K562 (cell line): ENCODE results near the gene TGFBR3L. TPM values are rescaled to one million over a fixed set of nuclear protein-coding genes. Genes with fewer than 3 reads are reported as not detected.

Experiments used
- ATAC-seq: fragments of 200-7000 bp; cut with Tn5 transposase; 3 replicates; pipeline ENCODE4 v1.9.1; 2020; ENCODE audit warnings: moderate library complexity
- BruUV-seq: library from RNA; stranded (reverse); fragments of 400-500 nt; replicated peaks from 2 replicates; lab custom pipeline; 2021; lab: Mats Ljungman, UMichigan
- CTCF ChIA-PET: fragments of 300-600 bp; formaldehyde crosslinking; extraction: SDS; loops from one replicate; lab custom pipeline; 2021; ENCODE audit warnings: low intra/inter-chr PET ratio; lab: Yijun Ruan, JAX
- POLR2A ChIA-PET: fragments of 300-600, 350-650 bp; sonication (Branson Sonifier 250); formaldehyde crosslinking; extraction: SDS; loops from one replicate; lab custom pipeline; 2021; ENCODE audit warnings: antibody characterized with exemption, inconsistent platforms; lab: Yijun Ruan, JAX
- DNase-seq, 4 experiments: peaks; one replicate each; pipeline versions ENCODE4 v3.0.0 to v3.0.0-alpha.2; 2011 to 2018; ENCODE audit warnings: low spot score in 3 of 4, mixed read lengths in 3 of 4; ENCODE audit errors: extremely low read depth in 1 of 4
- FAIRE-seq: peaks from 2 replicates; lab custom pipeline; 2011; peaks lifted over from hg19 to GRCh38; lab: Jason Lieb, UNC
- H2AFZ ChIP-seq: 2 replicates; pipeline ENCODE4 v1.6.0; 2011; ENCODE audit warnings: low read depth, low read length, control low read depth, inconsistent platforms
- H3K27ac ChIP-seq: fragments of 200-600 bp; 3 replicates; pipeline ENCODE4 v1.8.0; 2011; ENCODE audit warnings: low read depth, mild to moderate bottlenecking, control low read depth, inconsistent platforms, low read length, moderate library complexity, mixed read lengths; ENCODE audit errors: extremely low read depth
- H3K27me3 ChIP-seq, 2 experiments: fragments of 300-600 bp in 1 of 2; 2 replicates in 1 of 2; 3 replicates in 1 of 2; pipeline versions ENCODE4 v1.6.0 to v1.8.0; 2011; ENCODE audit warnings: inconsistent platforms in 2 of 2, low read length in 2 of 2, mild to moderate bottlenecking in 1 of 2, mixed read lengths in 1 of 2, moderate library complexity in 1 of 2; ENCODE audit not compliant: control insufficient read depth in 2 of 2, insufficient read depth in 2 of 2
- H3K36me3 ChIP-seq: fragments of 300-600 bp; 3 replicates; pipeline ENCODE4 v1.8.0; 2011; ENCODE audit warnings: mild to moderate bottlenecking, low read length, inconsistent platforms; ENCODE audit not compliant: control insufficient read depth, insufficient read depth
- H3K4me1 ChIP-seq, 2 experiments: fragments of 200-600 bp in 1 of 2; replicated peaks in 1 of 2; 2 replicates in 1 of 2; 3 replicates in 1 of 2; pipeline versions ENCODE4 v1.5.1 to v1.8.0; 2011; ENCODE audit warnings: inconsistent platforms in 2 of 2, low read length in 2 of 2, mild to moderate bottlenecking in 1 of 2, mixed read lengths in 1 of 2, moderate library complexity in 1 of 2; ENCODE audit not compliant: control insufficient read depth in 2 of 2, insufficient read depth in 2 of 2
- H3K4me2 ChIP-seq: 2 replicates; pipeline ENCODE4 v1.6.1; 2011; ENCODE audit warnings: low read length, control low read depth, inconsistent platforms, mixed read lengths; ENCODE audit not compliant: insufficient read depth
- H3K4me3 ChIP-seq: fragments of 200-600 bp; sonication (generic), shearing (Covaris generic); 2 replicates; pipeline ENCODE4 v1.5.1; 2016; ENCODE audit warnings: control low read depth, inconsistent platforms
- H3K79me2 ChIP-seq: fragments of 200-600 bp; 3 replicates; pipeline ENCODE4 v1.8.0; 2011; ENCODE audit warnings: low read length, inconsistent platforms; ENCODE audit not compliant: control insufficient read depth, insufficient read depth
- H3K9ac ChIP-seq, 2 experiments: 2 replicates each; pipeline versions ENCODE4 v1.6.0 to v1.6.1; 2011; ENCODE audit warnings: low read depth in 2 of 2, low read length in 2 of 2, control low read depth in 1 of 2, inconsistent platforms in 1 of 2, mild to moderate bottlenecking in 1 of 2, mixed read lengths in 1 of 2; ENCODE audit not compliant: insufficient read depth in 1 of 2
- H3K9me1 ChIP-seq: one replicate; pipeline ENCODE4 v1.6.0; 2011; ENCODE audit warnings: inconsistent platforms, mild to moderate bottlenecking, low read length, moderate library complexity; ENCODE audit not compliant: control insufficient read depth, insufficient read depth
- H3K9me3 ChIP-seq: replicated peaks from 2 replicates; pipeline ENCODE4 v1.5.1; 2011; ENCODE audit warnings: low read depth, low read length, inconsistent platforms; ENCODE audit not compliant: control insufficient read depth, insufficient read depth
- H4K20me1 ChIP-seq: replicated peaks from 2 replicates; pipeline ENCODE4 v1.6.1; 2011; ENCODE audit warnings: low read length, inconsistent platforms, mixed read lengths; ENCODE audit not compliant: control insufficient read depth, insufficient read depth
- KLF10 ChIP-seq: fragments of 250-450 bp; sonication (Bioruptor Pico); IDR thresholded peaks from 2 replicates; pipeline ENCODE4 v1.6.1; 2021; ENCODE audit warnings: matching md5 sums
- SMAD1 ChIP-seq: fragments of 150-350 bp; IDR thresholded peaks from 2 replicates; pipeline ENCODE4 v1.6.1; 2014; ENCODE audit warnings: low read length, low read depth; ENCODE audit not compliant: partially characterized antibody
- STAT5B ChIP-seq: fragments of 250-450 bp; sonication (Bioruptor Pico); IDR thresholded peaks from 2 replicates; pipeline ENCODE4 v1.8.0; 2021; ENCODE audit warnings: mild to moderate bottlenecking, inconsistent platforms
- THRAP3 ChIP-seq: fragments of 450-650 bp; IDR thresholded peaks from 2 replicates; pipeline ENCODE4 v1.6.1; 2016; ENCODE audit warnings: mild to moderate bottlenecking, inconsistent platforms, borderline replicate concordance
- ZNF57 ChIP-seq: fragments of 450-650 bp; formaldehyde crosslinking; IDR thresholded peaks from 2 replicates; pipeline ENCODE4 v1.4.0; 2020; ENCODE audit warnings: mild to moderate bottlenecking, moderate library complexity
- WGBS: fragments of 100-300 bp; shearing (Covaris generic); methylation state at CpG from one replicate; pipeline ENCODE4 v1.1.6; 2016; ENCODE audit warnings: low coverage, mixed read lengths; ENCODE audit not compliant: insufficient coverage; ENCODE audit errors: missing lambda C conversion rate; 5-methylcytosine and 5-hydroxymethylcytosine counted together
- in situ Hi-C: fragments of 300-500 bp; cut with MboI; formaldehyde crosslinking; loops from 4 replicates; pipeline ENCODE4 v1.15.0; 2018; ENCODE audit warnings: inconsistent platforms, mixed read lengths
- intact Hi-C: fragments of 100-400 bp; cut with micrococcal nuclease; formaldehyde crosslinking; loops from 2 replicates; pipeline ENCODE4 v1.14.2; 2022
- polyA plus RNA-seq, 8 experiments: library from polyadenylated mRNA; depleted of rRNA in 4 of 8; stranded (reverse) in 5 of 8; unstranded in 3 of 8; fragments of >200 nt; fragmentation: Nextera tagmentation in 2 of 8; fragmentation: Illumina TruSeq in 1 of 8; extraction: Ambion mirVana in 2 of 8; extraction: Trizol in 1 of 8; gene quantifications; 2 replicates each; pipeline versions ENCODE4 v1.2.1 to v1.2.3, GENCODE V29; 2011 to 2014; ENCODE audit warnings: inconsistent platforms in 1 of 8, missing spikeins in 1 of 8
- total RNA-seq, 7 experiments: library from RNA; depleted of rRNA in 6 of 7; stranded (reverse); fragments of >200 nt in 6 of 7; fragmentation: Illumina TruSeq in 2 of 7; extraction: Trizol in 2 of 7; gene quantifications; 2 replicates each; pipeline versions ENCODE4 v1.2.1 to v1.2.3, GENCODE V29; 2011 to 2021; ENCODE audit warnings: low replicate concordance in 1 of 7

Gene TGFBR3L
- total and polyA plus RNA-seq, 9 of the 15 experiments (the other 6 are each of a cell fraction or from before 2014, with no cell fraction given) = not detected

DNA sequence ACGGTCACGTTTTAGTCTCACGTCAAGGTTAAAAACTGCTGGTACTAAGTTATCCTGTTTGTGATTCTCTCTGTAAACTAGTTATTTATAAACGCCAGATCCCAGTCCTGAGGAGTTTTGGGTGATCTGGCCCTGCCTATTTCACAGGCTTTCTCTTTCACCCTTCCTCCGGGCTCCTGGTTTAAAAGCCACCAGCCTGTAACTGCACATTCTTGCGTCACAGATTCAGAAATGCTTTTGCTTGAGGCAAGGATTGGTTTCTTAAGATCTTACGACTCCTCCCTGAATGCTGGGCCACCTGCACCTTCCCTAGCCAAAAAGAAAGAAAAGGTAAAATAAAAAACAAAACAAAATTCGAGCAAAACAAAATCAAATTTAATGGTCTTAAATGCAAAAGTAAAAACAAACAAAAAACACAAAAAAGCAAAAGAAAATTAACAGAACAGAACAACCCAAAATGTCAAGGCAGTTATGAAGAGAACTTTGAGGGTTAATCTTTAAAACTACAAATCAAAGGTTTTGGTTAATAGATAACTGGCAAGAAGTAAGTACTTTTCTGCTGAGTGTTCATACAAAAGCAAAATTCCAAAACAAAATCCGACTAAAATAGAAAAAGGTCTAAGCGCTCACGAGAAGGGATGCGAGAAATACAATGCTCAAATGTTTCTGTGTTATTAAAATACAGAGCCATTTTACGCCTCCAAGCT lies 47.4 kb downstream of the TGFBR3L start:
- no peak overlapping the region for H3K4me2 ChIP-seq
- H3K9me3 ChIP-seq = no peaks in the 10 kb centered on the region
- H3K27me3 ChIP-seq = no peaks in the 10 kb centered on the region
- intact Hi-C loops (no loop called here), in situ Hi-C loops (no loop called here)
- no peak overlapping the region for H3K4me3 ChIP-seq
- no peak for FAIRE-seq
- ChIA-PET CTCF (no interaction called here), POLR2A (no interaction called here)
- no peaks in the 10 kb centered on the region for H3K9me1 ChIP-seq
- BruUV-seq = no TSS peak
- WGBS = 90% methylated on average over 13 of the region's 13 CpGs
- no peak overlapping the region for H3K9ac ChIP-seq
- no peak for ATAC-seq
- H4K20me1 ChIP-seq = no peaks in the 10 kb centered on the region
- no peak overlapping the region for H2AFZ ChIP-seq
- H3K36me3 ChIP-seq = peaks cover 88% of the 10 kb centered on the region; the same call in 2 of the 3 replicates
- peaks cover 7 to 11% of the 10 kb centered on the region in 2 experiments; a peak in 4 of 5 replicates for H3K4me1 ChIP-seq
- TF ChIP-seq ZNF57 (CRISPR knock-in tag) (no peak), SMAD1 (no peak), KLF10 (no peak), THRAP3 (no peak), STAT5B (no peak)
- TF ChIP-seq, all 486 proteins: peak for 0
- DNase-seq = no peak
- Histone ChIP-seq H3K27ac (no peak overlapping the region), H3K79me2 (no peaks in the 10 kb centered on the region)
